ENCODE results near the gene CNTN1. TPM values are rescaled to one million over a fixed set of nuclear protein-coding genes. Genes with fewer than 3 reads are reported as not detected.

The CNTN1 gene
- polyA plus RNA-seq, 1 of the 3 experiments (the other 2 are of a cell fraction) = 0.13 TPM

GRCh38 chr12:40915172-40915571 lies 222.9 kb downstream of the CNTN1 start:
- no peak overlapping the region for H3K4me3 ChIP-seq (ENCODE audit: low read depth in 2 of 2, low read length in 1 of 2)
- no peaks in the 10 kb centered on the region for H3F3A ChIP-seq (replicated peaks; ENCODE audit: insufficient read depth)
- ChIA-PET CTCF (interaction anchor here (1.4 kb wide), 1 partner anchor 471 kb away, joined by 3 read pairs; no protein-coding TSS in a partner anchor), POLR2A (no interaction called here)
- H2AFZ ChIP-seq (ENCODE audit: low read depth) = no peak overlapping the region
- no peak overlapping the region for H3K9ac ChIP-seq
- WGBS (ENCODE audit: low lambda C conversion rate) = 52% methylated on average over 2 of the region's 2 CpGs
- H4K20me1 ChIP-seq (ENCODE audit: insufficient read depth) = no peaks in the 10 kb centered on the region
- H3K4me2 ChIP-seq = no peak overlapping the region
- no peak overlapping the region for H3K27ac ChIP-seq (ENCODE audit: low read depth in 2 of 2, low read length in 1 of 2)
- no peaks in the 10 kb centered on the region for H3K4me1 ChIP-seq (ENCODE audit: control insufficient read depth in 1 of 2, insufficient read depth in 2 of 2, low read depth in 1 of 2, low read length in 1 of 2)
- no peak for TF ChIP-seq PBX3 (IDR thresholded peaks at IDR 0.05)
- TF ChIP-seq USF2 (IDR thresholded peaks at IDR 0.05; ENCODE audit: borderline replicate concordance, low read depth, low read length) = no peak
- no peak for TF ChIP-seq CTCF (IDR thresholded peaks at IDR 0.05)
- TF ChIP-seq REST (IDR thresholded peaks at IDR 0.05; ENCODE audit: low read depth, low read length) = no peak
- no peak for TF ChIP-seq EP300 (IDR thresholded peaks at IDR 0.05; ENCODE audit: borderline replicate concordance in 1 of 2, low read depth in 1 of 2, low read length in 1 of 2)
- no peak for TF ChIP-seq CHD2 (IDR thresholded peaks at IDR 0.05; ENCODE audit: low read length, partially characterized antibody)
- no peaks in the 10 kb centered on the region for H3K27me3 ChIP-seq (ENCODE audit: insufficient read depth)
- no peaks in the 10 kb centered on the region for H3K9me2 ChIP-seq
- H3K36me3 ChIP-seq (replicated peaks in 1 of 2; ENCODE audit: control insufficient read depth in 1 of 2, insufficient read depth in 2 of 2, low read length in 1 of 2) = no peaks in the 10 kb centered on the region
- no peaks in the 10 kb centered on the region for H3K9me3 ChIP-seq
- DNase-seq = no peak
- no peaks in the 10 kb centered on the region for H3K79me2 ChIP-seq (ENCODE audit: insufficient read depth)

- Histone ChIP-seq H3K4me3 (ENCODE audit: low read depth in 2 of 2, low read length in 1 of 2) (no peak overlapping the region), H3K27me3 (ENCODE audit: insufficient read depth) (no peaks in the 10 kb centered on the region), H3K9me3 (no peaks in the 10 kb centered on the region), H3K4me2 (no peak overlapping the region), H4K20me1 (ENCODE audit: insufficient read depth) (no peaks in the 10 kb centered on the region), H3K27ac (ENCODE audit: low read depth in 2 of 2, low read length in 1 of 2) (no peak overlapping the region), H3K9me2 (no peaks in the 10 kb centered on the region), H3K9ac (no peak overlapping the region), H3K36me3 (replicated peaks in 1 of 2; ENCODE audit: control insufficient read depth in 1 of 2, insufficient read depth in 2 of 2, low read length in 1 of 2) (no peaks in the 10 kb centered on the region), H3K79me2 (ENCODE audit: insufficient read depth) (no peaks in the 10 kb centered on the region), H3F3A (replicated peaks; ENCODE audit: insufficient read depth) (no peaks in the 10 kb centered on the region), H2AFZ (ENCODE audit: low read depth) (no peak overlapping the region), H3K4me1 (ENCODE audit: control insufficient read depth in 1 of 2, insufficient read depth in 2 of 2, low read depth in 1 of 2, low read length in 1 of 2) (no peaks in the 10 kb centered on the region)
- ChIA-PET CTCF (interaction anchor here (1.4 kb wide), 1 partner anchor 147 kb away, joined by 3 read pairs; no protein-coding TSS in a partner anchor), POLR2A (no interaction called here)
- TF ChIP-seq USF2 (IDR thresholded peaks at IDR 0.05; ENCODE audit: borderline replicate concordance, low read depth, low read length) = no peak
- no peak for TF ChIP-seq NFIC (IDR thresholded peaks at IDR 0.05; ENCODE audit: borderline replicate concordance)
- TF ChIP-seq FOXJ3 (CRISPR knock-in tag; IDR thresholded peaks at IDR 0.05) = no peak
- TF ChIP-seq ZBTB33 (IDR thresholded peaks at IDR 0.05; ENCODE audit: borderline replicate concordance, low read depth) = no peak
- no peak for TF ChIP-seq USF1 (IDR thresholded peaks at IDR 0.05; ENCODE audit: borderline replicate concordance, low read depth)
- no peak for TF ChIP-seq CTCF (IDR thresholded peaks at IDR 0.05)
- no peak for TF ChIP-seq SMC3 (IDR thresholded peaks at IDR 0.05; ENCODE audit: low read depth, low read length)
- no peak for DNase-seq
- 55% methylated on average over 6 of the region's 6 CpGs for WGBS (ENCODE audit: low lambda C conversion rate)
Measured at GRCh38 chr12:40917561-40917960, 225.3 kb downstream of the CNTN1 start.
